Psoas muscle (tissue), 8 donors: ENCODE measurements around the gene LTBP1. TPM values are rescaled to one million over a fixed set of nuclear protein-coding genes. Genes with fewer than 3 reads are reported as not detected.

Source experiments
- ATAC-seq, 4 donors: fragments of 200-7000 bp; cut with Tn5 transposase; one replicate each; pipeline ENCODE4 v1.9.1; 2020; ENCODE audit warnings: moderate library complexity in 3 of 4, mild to moderate bottlenecking in 2 of 4
- DNase-seq, 2 donors: peaks; one replicate each; pipeline ENCODE4 v3.0.0-alpha.2; 2020
- H3K27ac ChIP-seq: fragments of 200-600 bp; one replicate; pipeline ENCODE4 v1.8.0; 2022
- H3K27me3 ChIP-seq, 3 donors: fragments of 200-600 bp in 1 of 3; one replicate each; pipeline versions ENCODE4 v1.6.1 to v1.8.0; 2013 to 2022; ENCODE audit warnings: low read length in 2 of 3, mild to moderate bottlenecking in 2 of 3, moderate library complexity in 1 of 3; ENCODE audit not compliant: insufficient read depth in 3 of 3
- H3K36me3 ChIP-seq, 2 donors: fragments of 200-600 bp in 1 of 2; one replicate each; pipeline versions ENCODE4 v1.6.1 to v1.8.0; 2013 to 2022; ENCODE audit warnings: low read depth in 1 of 2, mild to moderate bottlenecking in 1 of 2, moderate library complexity in 1 of 2; ENCODE audit not compliant: insufficient read depth in 1 of 2
- H3K4me1 ChIP-seq: fragments of 200-600 bp; one replicate; pipeline ENCODE4 v1.8.0; 2022
- H3K4me3 ChIP-seq: fragments of 200-600 bp; one replicate; pipeline ENCODE4 v1.8.0; 2022; ENCODE audit warnings: mild to moderate bottlenecking
- H3K9me3 ChIP-seq: fragments of 200-600 bp; one replicate; pipeline ENCODE4 v1.8.0; 2022
- WGBS, 3 donors: extraction: QIAGEN DNeasy Blood & Tissue Kit; methylation state at CpG; one replicate each; pipeline versions ENCODE4 v1.1.6 to v1.1.7; 2013; 5-methylcytosine and 5-hydroxymethylcytosine counted together
- intact Hi-C, 2 donors: fragments of 100-400 bp; cut with DNase I; formaldehyde crosslinking; loops; one replicate each; pipeline versions ENCODE4 v1.11.0 to v1.14.2; 2022
- polyA plus RNA-seq, 3 donors: library from polyadenylated mRNA; stranded (reverse); fragments of 200-250 nt; gene quantifications; one replicate each; pipeline ENCODE4 v1.2.3, GENCODE V29; 2013
- total RNA-seq, 4 donors: library from RNA; stranded (reverse); fragmentation: NEBNext Ultra II Directional in 2 of 4; extraction: Animal tissue kit (Norgen Biotek cat#: 25700) in 2 of 4; gene quantifications; one replicate each; pipeline versions ENCODE4 v1.2.1 to v1.2.4, GENCODE V29; 2021 to 2023
- TF ChIP-seq, protein P1 (sequence below): fragments of 200-600 bp; IDR thresholded peaks from one replicate; pipeline ENCODE4 v1.8.0; 2022; ENCODE audit warnings: antibody characterized with exemption
- donor health status: healthy with polysubstance abuse.
- donor health status: DM: no; HTN: no; CAD: no; lungs with moderate emphysema.
- donor health status: Bipolar disorder and iron deficiency.
- donor health status: healthy.
- donor health status: DM: yes; HTN: yes; CAD: no.
- donor health status: DM: no; HTN: no; CAD: no.
- donor health status: DM: no; HTN: no; CAD: no.
- donor health status: DM: yes; HTN: yes; CAD: no.

LTBP1 gene
- total and polyA plus RNA-seq, 7 donors, result 5.9 to 26.8 (median 9.5) TPM

DNA sequence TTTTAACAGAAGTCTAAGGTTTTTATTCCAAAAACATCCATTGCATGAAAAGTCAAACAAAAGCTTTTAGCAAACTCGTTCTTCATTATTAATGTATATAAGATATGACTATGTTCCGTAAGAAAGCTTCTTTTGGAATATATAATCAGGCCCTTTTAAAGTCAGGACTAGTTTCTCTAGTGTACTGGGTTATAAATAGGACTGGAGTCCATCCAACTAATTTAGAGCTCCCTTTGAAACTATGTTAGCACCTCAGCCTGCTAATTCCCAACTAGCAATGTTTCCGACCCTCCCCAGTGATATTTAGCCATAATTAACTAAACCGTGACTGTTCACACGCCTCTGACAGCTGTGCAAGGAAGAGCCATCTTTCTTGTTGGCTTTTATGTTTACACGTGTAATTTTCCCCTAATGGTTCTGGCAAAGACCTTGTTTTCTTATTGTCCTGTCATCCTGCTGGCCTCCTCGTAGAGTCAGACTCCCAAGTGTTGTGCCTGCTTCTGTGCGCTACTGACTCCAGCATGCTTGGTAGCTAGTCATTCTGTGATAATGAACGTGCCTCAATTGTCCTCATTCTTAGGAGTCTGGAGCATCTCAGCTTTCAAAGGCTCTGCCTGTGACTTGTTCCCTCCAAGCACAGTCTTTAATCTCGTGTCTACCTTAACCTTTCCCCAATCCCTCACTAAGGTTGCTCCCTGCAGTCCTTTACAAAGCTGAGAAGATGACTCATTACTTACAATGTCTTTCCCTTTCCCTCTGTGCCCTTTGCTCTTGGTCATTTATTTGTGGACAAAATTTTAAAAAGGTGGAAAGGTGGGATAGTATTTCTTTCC lies 357.5 kb downstream of the LTBP1 start:
- Histone ChIP-seq H3K4me1 (no peaks in the 10 kb centered on the region), H3K9me3 (no peaks in the 10 kb centered on the region), H3K27me3 (no peaks in the 10 kb centered on the region), H3K27ac (no peak overlapping the region), H3K36me3 (peaks cover 0 to 17% of the 10 kb centered on the region in 2 donors), H3K4me3 (no peak overlapping the region)
- WGBS, 3 donors, result 34 to 50% (median 40%) methylated on average over 10 of the region's 10 CpGs
- intact Hi-C loops, result no loop called here
- TF ChIP-seq, protein P1, sequence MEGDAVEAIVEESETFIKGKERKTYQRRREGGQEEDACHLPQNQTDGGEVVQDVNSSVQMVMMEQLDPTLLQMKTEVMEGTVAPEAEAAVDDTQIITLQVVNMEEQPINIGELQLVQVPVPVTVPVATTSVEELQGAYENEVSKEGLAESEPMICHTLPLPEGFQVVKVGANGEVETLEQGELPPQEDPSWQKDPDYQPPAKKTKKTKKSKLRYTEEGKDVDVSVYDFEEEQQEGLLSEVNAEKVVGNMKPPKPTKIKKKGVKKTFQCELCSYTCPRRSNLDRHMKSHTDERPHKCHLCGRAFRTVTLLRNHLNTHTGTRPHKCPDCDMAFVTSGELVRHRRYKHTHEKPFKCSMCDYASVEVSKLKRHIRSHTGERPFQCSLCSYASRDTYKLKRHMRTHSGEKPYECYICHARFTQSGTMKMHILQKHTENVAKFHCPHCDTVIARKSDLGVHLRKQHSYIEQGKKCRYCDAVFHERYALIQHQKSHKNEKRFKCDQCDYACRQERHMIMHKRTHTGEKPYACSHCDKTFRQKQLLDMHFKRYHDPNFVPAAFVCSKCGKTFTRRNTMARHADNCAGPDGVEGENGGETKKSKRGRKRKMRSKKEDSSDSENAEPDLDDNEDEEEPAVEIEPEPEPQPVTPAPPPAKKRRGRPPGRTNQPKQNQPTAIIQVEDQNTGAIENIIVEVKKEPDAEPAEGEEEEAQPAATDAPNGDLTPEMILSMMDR, result no peak
- no peak for ATAC-seq
- no peak for DNase-seq

DNA sequence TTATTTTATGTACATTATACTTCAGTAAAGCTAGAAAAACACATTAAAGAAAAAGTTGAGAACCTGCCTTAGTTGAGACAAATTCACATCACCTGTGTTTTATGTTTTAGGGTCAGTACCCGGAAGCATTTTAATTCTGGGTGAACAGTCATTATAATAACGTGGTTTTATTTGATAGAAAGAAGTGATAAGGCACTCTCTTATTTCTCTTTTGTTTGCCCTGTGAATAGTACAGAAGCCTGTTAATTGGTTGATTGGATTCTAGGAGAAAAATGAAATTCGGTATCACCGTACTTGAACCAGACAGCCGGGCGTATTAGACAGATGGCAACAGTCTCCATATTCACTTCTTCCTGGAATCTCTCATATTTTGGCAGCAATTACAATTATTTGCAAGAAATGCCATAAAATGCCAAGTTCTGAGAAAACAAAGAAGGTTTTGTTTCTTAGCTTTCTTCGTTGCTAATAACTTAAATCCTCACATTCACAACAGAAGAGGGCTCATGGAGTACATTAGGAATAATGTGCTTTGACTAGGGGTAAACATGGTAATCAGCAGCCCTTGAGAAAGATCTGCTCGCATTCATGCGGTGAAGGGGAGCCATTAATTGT lies 361.0 kb downstream of the LTBP1 start:
- Histone ChIP-seq H3K4me3 (no peak overlapping the region), H3K27ac (no peak overlapping the region), H3K9me3 (no peaks in the 10 kb centered on the region), H3K4me1 (no peaks in the 10 kb centered on the region), H3K27me3 (no peaks in the 10 kb centered on the region), H3K36me3 (no peaks in the 10 kb centered on the region)
- TF ChIP-seq, protein P1, result no peak
- intact Hi-C loops, result no loop called here
- WGBS, 3 donors, result 61 to 84% (median 62%) methylated on average over 9 of the region's 9 CpGs
- DNase-seq (no peak), ATAC-seq (no peak)

DNA sequence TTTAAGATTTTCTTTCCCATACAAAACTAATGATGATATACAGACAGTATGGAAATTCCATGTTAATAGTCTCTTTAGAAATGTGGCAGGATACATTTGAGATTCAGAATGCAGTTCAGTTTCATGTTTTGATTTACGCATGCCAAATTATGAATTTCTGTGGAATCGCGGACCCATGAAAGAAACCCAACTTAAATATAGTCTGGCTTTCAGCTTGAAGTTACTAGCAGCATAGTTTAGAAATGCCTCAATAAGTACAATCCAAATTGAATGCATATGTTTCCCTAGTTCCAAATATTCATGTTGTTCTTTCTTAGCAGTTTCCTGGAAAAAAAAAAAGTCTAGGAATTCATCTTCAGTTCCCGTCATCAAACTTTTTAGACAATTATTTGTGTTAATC lies 365.6 kb downstream of the LTBP1 start:
- Histone ChIP-seq H3K9me3 (no peaks in the 10 kb centered on the region), H3K4me1 (no peaks in the 10 kb centered on the region), H3K36me3 (no peaks in the 10 kb centered on the region), H3K27me3 (no peaks in the 10 kb centered on the region), H3K27ac (no peak overlapping the region), H3K4me3 (no peak overlapping the region)
- intact Hi-C loops, result no loop called here
- WGBS, 3 donors, result 84 to 87% (median 84%) methylated on average over 4 of the region's 4 CpGs
- TF ChIP-seq, protein P1, result no peak
- DNase-seq (no peak), ATAC-seq (no peak)

DNA sequence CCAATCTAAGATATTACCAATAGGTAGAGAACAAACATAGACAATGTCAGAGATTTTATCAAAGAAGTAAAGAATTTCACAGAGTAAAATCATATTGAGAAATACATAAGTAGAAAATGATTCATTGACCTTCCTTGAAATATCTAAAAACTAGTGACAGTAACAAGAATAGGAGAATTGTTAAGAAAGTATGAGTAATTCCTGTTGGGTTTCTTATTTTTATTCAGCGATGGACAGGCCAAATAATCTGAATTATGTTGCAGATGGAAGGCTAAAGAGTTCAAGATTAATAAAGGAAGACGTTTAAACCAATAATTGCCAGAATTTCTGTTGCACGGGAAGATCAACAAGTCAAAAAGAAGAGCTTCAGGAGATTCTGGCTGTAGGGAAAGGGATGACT lies 366.3 kb downstream of the LTBP1 start:
- TF ChIP-seq, protein P1, result no peak
- intact Hi-C loops, result no loop called here
- no peaks in the 10 kb centered on the region for H3K27me3 ChIP-seq
- H3K9me3 ChIP-seq, result no peaks in the 10 kb centered on the region
- no peak overlapping the region for H3K4me3 ChIP-seq
- 89 to 92% (median 90%) methylated on average over 3 of the region's 3 CpGs for WGBS, 3 donors
- no peaks in the 10 kb centered on the region for H3K4me1 ChIP-seq
- ATAC-seq (no peak), DNase-seq (no peak)
- no peak overlapping the region for H3K27ac ChIP-seq
- no peaks in the 10 kb centered on the region for H3K36me3 ChIP-seq
